Colon (tissue), 2 donors: ENCODE measurements around the gene PCSK1.

ENCODE experiments used
- FAIRE-seq: peaks from 2 replicates; lab custom pipeline; 2012; peaks lifted over from hg19 to GRCh38; lab: Jason Lieb, UNC
- donor health status: control.
- donor health status: control.

Gene PCSK1

DNA sequence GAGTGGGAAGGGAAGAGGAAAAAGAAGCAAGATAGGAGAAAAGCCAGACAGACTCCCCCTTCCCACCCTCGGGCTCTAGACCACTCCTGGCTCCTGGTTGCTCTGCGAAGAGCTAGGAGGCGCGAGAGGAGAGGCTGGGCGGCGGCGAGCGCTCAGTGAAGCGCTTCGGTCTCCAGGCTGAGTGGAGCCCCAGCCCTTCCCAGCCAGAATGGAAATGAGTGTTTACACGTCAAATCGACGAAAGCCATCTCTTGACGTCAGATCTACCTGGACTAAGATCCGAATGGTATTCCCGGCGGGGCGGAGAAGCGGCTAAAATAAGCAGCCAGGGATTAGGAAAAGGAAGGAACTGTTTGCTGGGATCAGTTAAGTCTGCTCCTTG is at the start of gene PCSK1:
TSS of gene PCSK1 (minus strand) at position 183 of the 382 bp plus-strand sequence. CDS start 206 bp downstream, outside the sequence.
- FAIRE-seq: no peak

DNA sequence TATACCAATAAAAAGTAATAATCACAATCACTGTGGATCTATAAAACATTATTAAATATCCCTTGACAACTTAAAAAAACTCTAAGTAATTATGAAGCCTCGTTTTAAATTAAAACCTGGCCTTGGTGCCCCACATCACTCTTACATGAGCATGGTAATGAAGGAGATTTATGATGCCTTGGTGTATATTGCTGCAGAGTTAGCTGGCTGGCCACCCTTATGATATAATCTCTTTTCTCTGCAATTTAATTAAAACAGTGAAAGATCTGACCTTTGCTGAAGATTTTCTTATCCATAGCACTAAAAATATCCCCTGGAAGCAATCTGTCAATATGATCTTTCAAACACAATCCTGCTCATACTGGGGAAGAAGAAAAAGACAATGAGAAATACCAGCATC is 48.8 kb upstream of the PCSK1 start:
- no peak for FAIRE-seq

DNA sequence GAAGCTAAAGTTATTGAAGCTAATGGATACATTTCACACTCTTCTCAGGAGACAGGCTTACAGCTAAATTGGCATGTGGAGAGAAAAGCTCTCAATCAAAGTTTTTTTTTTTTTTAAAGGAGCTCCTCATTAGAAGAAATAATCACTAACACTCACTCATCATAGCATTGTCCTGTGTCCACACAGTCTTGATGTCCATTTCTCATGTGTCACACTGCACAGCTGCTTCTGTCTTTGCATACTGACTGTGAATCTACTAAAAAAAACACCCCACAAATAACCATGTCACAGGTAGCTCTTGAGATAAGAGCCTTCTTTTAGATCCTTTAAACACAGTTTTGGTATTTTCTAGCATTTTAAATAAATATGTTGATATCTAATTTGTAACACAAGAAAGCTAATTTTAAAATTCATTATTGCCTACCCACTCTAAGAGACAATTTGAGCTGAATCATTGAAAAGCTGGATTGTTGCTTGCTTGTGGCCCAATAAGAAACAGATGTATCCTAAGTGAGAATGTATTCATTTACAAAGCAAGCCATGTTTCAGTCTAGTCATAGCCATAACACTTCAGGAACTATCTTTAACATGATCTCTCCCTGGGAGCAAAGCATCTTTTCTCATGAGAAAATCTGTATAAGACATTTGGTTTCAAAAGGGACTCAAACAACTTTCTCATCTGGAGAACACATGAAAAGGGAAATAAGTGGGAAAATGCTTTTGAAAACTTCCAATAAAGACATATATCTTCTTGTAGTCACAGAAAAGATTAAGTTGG is 48.1 kb upstream of the PCSK1 start:
- no peak for FAIRE-seq

DNA sequence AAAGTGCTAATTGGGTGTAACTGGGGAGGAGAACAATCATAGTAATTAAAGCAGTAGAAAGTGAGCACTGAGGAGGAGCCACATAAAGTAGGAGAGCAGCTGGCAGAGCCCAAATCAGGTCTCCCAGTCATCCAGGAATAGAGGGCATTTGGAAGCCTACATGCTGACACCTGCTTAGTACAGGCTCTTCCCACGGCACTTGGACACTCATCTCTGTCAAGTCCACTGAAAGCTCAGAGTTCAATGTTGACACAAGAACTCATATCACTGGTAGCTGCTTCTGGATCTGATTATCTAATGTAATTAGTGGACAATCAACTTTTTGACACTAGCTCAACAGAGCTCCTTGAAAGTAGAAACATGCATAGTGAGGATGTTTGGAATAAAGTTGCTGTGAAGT is 45.9 kb upstream of the PCSK1 start:
- no peak for FAIRE-seq

DNA sequence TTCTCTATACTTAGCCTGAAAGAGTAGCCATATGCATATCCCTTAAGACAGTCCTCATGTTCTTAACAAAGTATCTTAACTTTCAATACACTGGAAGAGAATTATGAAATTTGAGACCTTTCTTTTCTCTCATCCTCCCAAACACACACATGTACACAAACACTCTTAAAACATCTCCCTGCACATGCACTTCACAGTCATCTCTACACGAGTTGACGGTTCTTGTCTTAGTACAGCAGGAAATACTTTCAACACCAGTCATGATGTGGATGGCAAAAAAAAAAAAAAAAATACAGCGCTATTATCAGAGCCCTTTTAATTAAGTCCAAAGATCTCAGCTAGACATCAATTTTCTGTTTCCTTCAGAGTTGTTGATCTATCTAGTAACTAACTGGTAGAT is 43.6 kb upstream of the PCSK1 start:
- no peak for FAIRE-seq

DNA sequence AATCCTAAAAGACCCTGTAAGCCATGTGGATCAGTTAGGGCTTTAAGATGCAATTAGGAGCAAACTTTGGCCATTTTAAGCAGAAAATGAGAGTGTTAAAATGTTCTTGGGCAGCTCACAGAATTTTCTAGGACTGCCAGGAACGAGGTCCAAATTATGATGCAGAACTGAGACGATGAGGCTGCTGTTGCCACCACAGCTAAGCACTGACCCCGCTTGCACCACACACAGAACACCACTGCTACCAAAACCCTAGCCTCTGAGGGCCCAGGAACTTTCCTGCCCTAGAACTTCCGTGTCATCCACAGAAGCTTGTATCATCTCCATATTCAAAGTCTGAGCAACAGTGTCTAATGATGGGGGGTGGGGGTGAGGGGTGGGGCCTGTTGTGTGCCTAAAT is 41.0 kb upstream of the PCSK1 start:
- no peak for FAIRE-seq

DNA sequence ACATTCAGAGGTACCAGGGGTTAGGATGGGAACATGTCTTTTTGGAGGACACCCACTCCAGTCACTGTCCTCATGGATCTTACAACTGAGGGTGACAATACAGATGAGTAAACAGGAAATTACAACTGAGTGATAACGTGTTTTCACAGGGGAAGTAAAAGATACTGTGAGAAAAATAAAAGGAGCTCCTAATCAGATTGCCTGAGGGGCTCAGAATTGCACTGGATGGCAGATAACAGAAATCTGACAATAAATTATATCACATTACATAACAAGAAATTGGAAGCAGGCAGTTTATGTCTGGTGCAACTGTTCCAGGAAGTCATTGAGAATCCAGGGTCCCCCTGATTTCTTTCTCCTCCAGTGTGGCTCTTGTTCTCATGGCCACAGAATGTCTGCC is 40.1 kb upstream of the PCSK1 start:
- no peak for FAIRE-seq

DNA sequence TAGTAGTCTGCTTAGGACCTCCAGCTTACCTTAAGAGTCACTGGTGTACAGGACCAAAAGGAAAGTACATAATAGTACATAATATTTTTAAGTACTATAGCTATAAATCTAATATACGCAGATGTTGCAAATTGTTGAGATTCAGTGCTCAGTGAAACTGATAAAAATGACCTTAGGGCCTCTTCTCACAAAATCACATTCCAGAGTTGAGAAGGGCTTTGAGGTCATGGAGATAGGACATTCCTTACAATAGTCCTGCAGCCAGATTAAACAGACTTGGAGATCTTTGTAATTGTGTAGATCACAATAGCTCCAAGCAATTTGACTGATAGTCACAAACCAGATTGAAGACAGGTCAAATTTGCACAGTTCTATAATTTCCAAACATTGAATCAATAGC is 37.7 kb upstream of the PCSK1 start:
- no peak for FAIRE-seq

- FAIRE-seq: no peak
Observed at GRCh38 chr5:96468956-96469355, 35.9 kb upstream of the PCSK1 start.

- no peak for FAIRE-seq
Observed at GRCh38 chr5:96463091-96463490, 30.0 kb upstream of the PCSK1 start.

GRCh38 chr5:96459313-96460121 is 26.5 kb upstream of the PCSK1 start:
- FAIRE-seq: no peak

GRCh38 chr5:96458176-96458575 is 25.1 kb upstream of the PCSK1 start:
- no peak for FAIRE-seq

DNA sequence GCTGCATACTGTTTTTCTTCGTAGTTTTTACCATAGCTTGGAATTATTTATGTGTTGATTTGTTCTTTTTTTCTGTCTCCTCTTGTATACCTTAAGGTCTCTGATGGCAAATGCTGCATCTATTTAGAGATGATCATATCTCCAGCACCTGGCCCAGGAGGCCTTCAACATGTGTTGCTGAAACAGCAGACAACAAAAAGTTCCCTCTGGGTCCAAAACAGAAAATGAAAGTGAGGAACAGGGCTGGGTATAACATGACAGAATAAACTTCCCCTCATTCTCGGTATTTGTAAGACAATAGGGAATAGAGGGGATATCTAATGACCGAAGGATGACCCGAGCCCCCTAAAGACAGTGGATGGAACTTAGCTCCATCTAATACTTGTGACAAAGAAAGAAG is 22.7 kb upstream of the PCSK1 start:
- FAIRE-seq: no peak

GRCh38 chr5:96453394-96453793 is 20.3 kb upstream of the PCSK1 start:
- no peak for FAIRE-seq

GRCh38 chr5:96447949-96448348 is 14.9 kb upstream of the PCSK1 start:
- FAIRE-seq: no peak

- no peak for FAIRE-seq
Observed at GRCh38 chr5:96440185-96440538, 7.1 kb upstream of the PCSK1 start.

DNA sequence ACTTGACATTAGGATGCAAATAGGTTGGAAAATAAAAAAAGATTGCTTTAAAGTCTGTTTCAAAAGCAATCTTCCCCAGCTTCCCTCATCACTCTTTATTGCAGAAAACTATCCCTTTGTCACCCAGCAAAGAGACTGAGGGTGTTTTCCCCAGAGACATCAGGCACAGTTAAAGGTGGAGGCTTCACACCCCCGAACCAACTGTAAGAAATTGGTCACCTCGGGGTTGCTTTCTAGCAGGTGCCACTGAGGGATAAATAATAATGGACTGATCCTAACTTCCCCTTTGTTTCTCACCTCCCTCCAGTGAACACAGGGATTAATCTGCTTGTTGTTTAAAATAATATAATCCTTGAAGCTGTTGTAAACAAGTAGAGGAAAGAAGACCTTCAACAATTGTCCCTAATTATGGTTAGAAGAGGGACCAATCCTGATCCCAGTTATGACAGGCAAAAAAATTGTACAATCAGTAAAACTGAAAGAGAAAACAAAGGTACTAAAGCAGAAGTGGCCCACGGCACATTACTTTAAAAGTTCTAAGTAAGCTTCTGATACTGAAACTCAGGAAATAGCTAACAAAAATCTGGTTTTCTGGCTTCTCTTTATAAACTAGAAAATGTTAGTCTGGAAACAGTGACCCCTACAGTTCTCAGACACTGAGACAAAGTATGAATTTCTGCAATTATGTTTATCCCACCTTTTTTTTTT is 6.6 kb upstream of the PCSK1 start:
- FAIRE-seq: no peak

DNA sequence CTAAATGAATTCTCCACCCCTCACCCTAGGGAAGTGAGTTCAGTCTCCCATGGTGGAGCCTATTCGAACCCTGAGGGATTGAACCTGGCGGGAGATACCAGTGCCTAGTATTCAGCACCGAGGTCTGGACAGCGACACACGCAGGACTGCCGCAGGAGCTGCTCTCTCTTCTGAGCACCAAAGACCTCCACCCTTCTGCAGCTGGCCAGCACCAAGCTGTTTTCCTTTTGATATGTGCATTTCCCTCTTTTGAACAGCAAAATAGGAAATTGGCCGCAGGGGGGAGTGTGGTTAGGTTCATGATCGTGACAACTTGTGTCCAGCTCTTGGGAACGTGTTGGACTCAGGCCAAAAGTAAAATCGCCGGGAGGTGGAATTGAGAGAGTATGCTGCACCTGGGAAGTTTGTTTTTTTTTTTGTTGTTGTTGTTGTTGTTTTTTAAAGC is 1.2 kb upstream of the PCSK1 start:
- no peak for FAIRE-seq

DNA sequence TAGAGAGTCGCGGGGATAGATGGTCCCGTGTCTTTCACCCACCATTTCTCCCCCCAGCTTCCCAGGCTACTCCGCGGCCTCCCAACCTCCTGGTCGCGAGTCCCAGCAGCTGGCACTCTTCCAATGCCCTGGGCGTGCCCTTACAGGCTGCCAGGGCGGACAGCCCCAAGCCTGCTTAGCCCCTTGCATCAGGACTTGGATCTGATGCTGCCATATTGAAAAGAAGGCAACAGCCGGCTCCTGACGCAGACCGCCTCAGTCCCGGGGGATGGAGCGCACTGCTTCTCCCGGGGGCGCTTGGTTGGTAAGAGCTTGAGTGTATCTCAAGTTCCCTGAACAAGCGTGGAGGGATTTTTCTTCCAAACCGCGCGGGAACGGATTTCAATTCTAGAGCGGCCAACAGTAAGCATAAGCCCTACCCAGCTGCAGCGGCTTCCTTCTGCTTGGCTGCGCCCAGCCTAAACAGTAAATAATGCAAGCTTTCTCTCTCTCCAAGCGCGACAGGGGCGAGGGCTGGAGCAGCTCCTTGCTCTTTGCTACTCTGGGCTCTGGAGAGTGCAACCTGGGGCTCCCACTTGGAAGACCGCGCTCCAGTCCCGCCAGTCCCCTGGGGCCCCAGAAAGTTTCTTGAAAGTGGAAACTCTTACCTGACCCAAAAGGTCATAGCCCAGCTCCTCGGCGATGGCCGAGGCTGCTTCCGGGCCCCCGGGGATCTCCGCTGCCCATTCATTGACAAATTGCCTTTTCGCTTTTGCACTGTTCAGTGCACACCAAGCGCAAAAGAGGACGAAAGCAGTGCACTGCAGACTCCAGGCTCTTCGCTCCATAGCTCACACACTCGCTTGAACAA is 607 bp downstream of the PCSK1 start:
- FAIRE-seq: no peak

GRCh38 chr5:96431376-96432187 is 1.5 kb downstream of the PCSK1 start:
- FAIRE-seq: no peak

DNA sequence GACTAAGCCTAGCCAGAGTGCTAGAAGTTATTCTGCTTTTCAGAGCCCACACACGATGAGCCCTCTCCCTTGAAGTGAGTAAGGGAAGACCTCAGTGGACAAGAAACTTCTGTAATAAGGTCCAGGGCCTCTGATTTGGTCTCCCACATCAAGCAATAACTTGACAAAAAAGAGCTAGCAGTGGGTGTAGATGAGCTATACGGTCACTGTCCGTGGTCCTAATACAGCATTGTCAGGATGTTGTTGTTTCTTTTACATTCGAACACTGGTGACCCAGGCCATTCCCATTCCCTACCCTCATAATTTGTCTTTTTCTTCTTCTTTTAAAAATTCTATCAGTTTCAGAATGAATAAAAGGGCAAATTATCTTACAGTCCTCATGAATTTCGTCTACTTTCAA is 5.2 kb downstream of the PCSK1 start:
- FAIRE-seq: no peak
